Aorta (tissue), 5 donors: ENCODE measurements around the gene KLHL9. TPM values are rescaled to one million over a fixed set of nuclear protein-coding genes. Genes with fewer than 3 reads are reported as not detected.
A peak's percentile ranks its signal among the peaks of the same experiment; 100 is the strongest.
"Not testable (repeated sequence)": the region's sequence is repeated elsewhere in the genome, so short reads cannot be mapped to it uniquely, and the experiment has no call there.

ENCODE experiments used
- ATAC-seq: fragments of 200-7000 bp; cut with Tn5 transposase; one replicate; pipeline ENCODE4 v1.9.1; 2022; ENCODE audit warnings: moderate library complexity; ENCODE audit not compliant: low FRiP score
- DNase-seq, 2 donors: peaks; one replicate each; pipeline ENCODE4 v3.0.0-alpha.2; 2020
- H3K27ac ChIP-seq, 2 donors: one replicate each; pipeline ENCODE4 v1.5.1; 2013; ENCODE audit warnings: low read length in 2 of 2, mild to moderate bottlenecking in 2 of 2, moderate library complexity in 2 of 2, control low read depth in 1 of 2, inconsistent platforms in 1 of 2, low read depth in 1 of 2
- H3K27me3 ChIP-seq, 2 donors: one replicate each; pipeline ENCODE4 v1.6.1; 2013; ENCODE audit warnings: control low read depth in 1 of 2, low read length in 1 of 2, mild to moderate bottlenecking in 1 of 2, moderate library complexity in 1 of 2; ENCODE audit not compliant: insufficient read depth in 2 of 2, control insufficient read depth in 1 of 2
- H3K36me3 ChIP-seq, 2 donors: one replicate each; pipeline ENCODE4 v1.6.1; 2013; ENCODE audit warnings: control low read depth in 1 of 2, low read length in 1 of 2, mild to moderate bottlenecking in 1 of 2; ENCODE audit not compliant: insufficient read depth in 2 of 2, control insufficient read depth in 1 of 2
- H3K4me1 ChIP-seq, 2 donors: one replicate each; pipeline ENCODE4 v1.6.1; 2013; ENCODE audit warnings: low read length in 2 of 2, control low read depth in 1 of 2, mild to moderate bottlenecking in 1 of 2, moderate library complexity in 1 of 2; ENCODE audit not compliant: insufficient read depth in 2 of 2, control insufficient read depth in 1 of 2
- H3K4me3 ChIP-seq, 2 donors: one replicate each; pipeline ENCODE4 v1.5.1; 2013; ENCODE audit warnings: low read length in 2 of 2, control low read depth in 1 of 2, mild to moderate bottlenecking in 1 of 2
- H3K9me3 ChIP-seq: one replicate; pipeline ENCODE4 v1.6.1; 2013; ENCODE audit warnings: mild to moderate bottlenecking, low read length; ENCODE audit not compliant: control insufficient read depth
- WGBS, 2 donors: extraction: QIAGEN DNeasy Blood & Tissue Kit; methylation state at CpG; one replicate each; pipeline ENCODE4 v1.1.7; 2013; 5-methylcytosine and 5-hydroxymethylcytosine counted together
- intact Hi-C, 2 donors: fragments of 100-400 bp; cut with DNase I; formaldehyde crosslinking; loops; one replicate each; pipeline versions ENCODE4 v1.14.2 to v1.15.0; 2022
- long read RNA-seq, 2 donors: library from polyadenylated mRNA; unstranded; transcript quantifications; one replicate each; pipeline ENCODE4 v2.0.0, GENCODE V29; 2020 to 2021
- polyA plus RNA-seq, 2 donors: library from polyadenylated mRNA; stranded (reverse); fragments of 200-250 nt; gene quantifications; one replicate each; pipeline ENCODE4 v1.2.3, GENCODE V29; 2013
- total RNA-seq, 2 donors: library from RNA; stranded (reverse); fragmentation: NEBNext Ultra II Directional; extraction: Animal tissue kit (Norgen Biotek cat#: 25700); gene quantifications; one replicate each; pipeline ENCODE4 v1.2.1, GENCODE V29; 2021
- donor health status: healthy with polysubstance abuse.
- donor health status: Bipolar disorder and iron deficiency.
- donor health status: DM: no; HTN: no; CAD: no.
- donor health status: DM: no; HTN: no; CAD: no.
- donor health status: DM: yes; HTN: yes; CAD: no.

Gene KLHL9, protein sequence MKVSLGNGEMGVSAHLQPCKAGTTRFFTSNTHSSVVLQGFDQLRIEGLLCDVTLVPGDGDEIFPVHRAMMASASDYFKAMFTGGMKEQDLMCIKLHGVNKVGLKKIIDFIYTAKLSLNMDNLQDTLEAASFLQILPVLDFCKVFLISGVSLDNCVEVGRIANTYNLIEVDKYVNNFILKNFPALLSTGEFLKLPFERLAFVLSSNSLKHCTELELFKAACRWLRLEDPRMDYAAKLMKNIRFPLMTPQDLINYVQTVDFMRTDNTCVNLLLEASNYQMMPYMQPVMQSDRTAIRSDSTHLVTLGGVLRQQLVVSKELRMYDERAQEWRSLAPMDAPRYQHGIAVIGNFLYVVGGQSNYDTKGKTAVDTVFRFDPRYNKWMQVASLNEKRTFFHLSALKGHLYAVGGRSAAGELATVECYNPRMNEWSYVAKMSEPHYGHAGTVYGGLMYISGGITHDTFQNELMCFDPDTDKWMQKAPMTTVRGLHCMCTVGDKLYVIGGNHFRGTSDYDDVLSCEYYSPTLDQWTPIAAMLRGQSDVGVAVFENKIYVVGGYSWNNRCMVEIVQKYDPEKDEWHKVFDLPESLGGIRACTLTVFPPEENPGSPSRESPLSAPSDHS
- 10 to 100 TPM; 23.3 to 24.1 TPM for total RNA-seq
- 1 to 10 TPM; 7.3 to 9.6 TPM for polyA plus RNA-seq
- long read RNA-seq, donor 1, full-length matches to known transcripts, result 32 of 36 reads
- long read RNA-seq, donor 1, partial matches to known transcripts, result 0 of 36 reads
- long read RNA-seq, donor 1, other reads (novel, unspliced or antisense), result 4 of 36 reads
- long read RNA-seq, donor 2, full-length matches to known transcripts, result 19 of 22 reads
- long read RNA-seq, donor 2, partial matches to known transcripts, result 0 of 22 reads
- long read RNA-seq, donor 2, other reads (novel, unspliced or antisense), result 3 of 22 reads

GRCh38 chr9:21334701-21335632, at the start of gene KLHL9:
TSS of gene KLHL9 (minus strand) at chr9:21335404. CDS start at chr9:21334859, 545 bp downstream.
- Histone ChIP-seq H3K9me3 (no peaks in the 10 kb centered on the region), H3K27me3 (no peaks in the 10 kb centered on the region), H3K27ac (peak within 1 kb of the TSS; percentile 51 to 78), H3K36me3 (no peaks in the 10 kb centered on the region), H3K4me1 (peaks cover 6 to 16% of the 10 kb centered on the region in 2 donors), H3K4me3 (peak within 1 kb of the TSS; percentile 83 to 98)
- DNase-seq (peak; percentile 96 to 97), ATAC-seq (peak; percentile 99)
- WGBS, 2 donors, result 0% methylated on average over 55 of the region's 55 CpGs
- intact Hi-C loops, result loop anchor here (5.0 kb wide), 2 partner anchors 62 to 467 kb away; partner anchors contain the start of gene MTAP (in 2 of the 2)

GRCh38 chr9:21383627-21384026, 48.4 kb upstream of the KLHL9 start:
- 53 to 55% methylated on average over 4 of the region's 4 CpGs for WGBS, 2 donors
- no peak for ATAC-seq

GRCh38 chr9:21381448-21382339, 46.5 kb upstream of the KLHL9 start:
- no peaks in the 10 kb centered on the region for H3K4me1 ChIP-seq
- intact Hi-C loops, result no loop called here
- peaks cover 0 to 1% of the 10 kb centered on the region in 2 donors for H3K27me3 ChIP-seq

More at GRCh38 chr9:21383627-21384026, 48.4 kb upstream of the KLHL9 start:
- H3K4me3 ChIP-seq, result no peak overlapping the region
- H3K36me3 ChIP-seq, result no peaks in the 10 kb centered on the region
- intact Hi-C loops, result no loop called here
- no peaks in the 10 kb centered on the region for H3K9me3 ChIP-seq
- no peak for DNase-seq
- no peaks in the 10 kb centered on the region for H3K4me1 ChIP-seq
- H3K27ac ChIP-seq, result no peak overlapping the region
- peaks cover 0 to 1% of the 10 kb centered on the region in 2 donors for H3K27me3 ChIP-seq

GRCh38 chr9:21371467-21371866, 36.3 kb upstream of the KLHL9 start:
- ATAC-seq, H3K4me3 ChIP-seq, H3K27ac ChIP-seq, H3K4me1 ChIP-seq, H3K9me3 ChIP-seq, H3K36me3 ChIP-seq, DNase-seq, intact Hi-C loops, H3K27me3 ChIP-seq: not testable (repeated sequence)
- 62 to 80% methylated on average over 4 of the region's 4 CpGs for whole genome bisulfite sequencing, 2 donors

More at GRCh38 chr9:21381448-21382339, 46.5 kb upstream of the KLHL9 start:
- no peak overlapping the region for H3K27ac ChIP-seq
- no peaks in the 10 kb centered on the region for H3K36me3 ChIP-seq
- WGBS, 2 donors, result 37 to 38% methylated on average over 5 of the region's 5 CpGs
- H3K4me3 ChIP-seq, result no peak overlapping the region
- no peak for ATAC-seq
- no peaks in the 10 kb centered on the region for H3K9me3 ChIP-seq
- no peak for DNase-seq

GRCh38 chr9:21367957-21368356, 32.8 kb upstream of the KLHL9 start, which contains the start of gene IFNA13:
TSS of gene IFNA13 (minus strand) at chr9:21368057. CDS start at chr9:21368010, 47 bp downstream.
- no peaks in the 10 kb centered on the region for H3K9me3 ChIP-seq
- H3K27me3 ChIP-seq, result peaks cover 0 to 1% of the 10 kb centered on the region in 2 donors
- no peaks in the 10 kb centered on the region for H3K4me1 ChIP-seq
- intact Hi-C loops, result no loop called here
- no peak for DNase-seq
- H3K4me3 ChIP-seq, result no peak within 1 kb of the TSS
- H3K36me3 ChIP-seq, result no peaks in the 10 kb centered on the region
- whole genome bisulfite sequencing, 2 donors, result 84 to 87% methylated on average over 3 of the region's 3 CpGs
- H3K27ac ChIP-seq, result no peak within 1 kb of the TSS
- no peak for ATAC-seq

GRCh38 chr9:21367169-21367568, 32.0 kb upstream of the KLHL9 start:
- H3K9me3 ChIP-seq, H3K36me3 ChIP-seq, H3K4me1 ChIP-seq, H3K4me3 ChIP-seq, intact Hi-C loops, DNase-seq, ATAC-seq, H3K27me3 ChIP-seq, H3K27ac ChIP-seq: not testable (repeated sequence)
- WGBS, 2 donors, result 92 to 97% methylated on average over 1 of the region's 2 CpGs

DNA sequence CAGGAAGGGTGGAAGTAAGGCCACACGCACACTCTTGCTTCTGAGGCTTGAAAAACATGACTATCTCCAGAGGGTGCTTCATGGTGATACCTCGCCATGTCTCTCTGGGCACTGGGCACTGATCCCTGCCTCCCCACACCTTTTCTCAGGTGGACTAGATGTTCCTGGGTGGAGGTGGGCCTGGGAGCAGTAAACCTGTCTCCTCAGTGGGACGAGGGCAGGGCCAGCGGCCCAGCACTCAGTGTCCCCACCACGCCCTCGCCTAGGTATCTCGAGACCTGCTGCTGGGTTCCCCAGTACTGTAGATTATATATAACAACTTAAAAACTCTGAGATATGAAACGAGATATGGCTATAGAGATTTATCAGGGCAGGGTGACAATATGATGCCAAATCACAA, 27.1 kb upstream of the KLHL9 start:
- DNase-seq (no peak), ATAC-seq (no peak)
- Histone ChIP-seq H3K27me3 (peaks cover 0 to 3% of the 10 kb centered on the region in 2 donors), H3K4me1 (no peaks in the 10 kb centered on the region), H3K27ac (no peak overlapping the region), H3K9me3 (no peaks in the 10 kb centered on the region), H3K4me3 (no peak overlapping the region), H3K36me3 (no peaks in the 10 kb centered on the region)
- intact Hi-C loops, result no loop called here
- WGBS, 2 donors, result 83 to 85% methylated on average over 8 of the region's 8 CpGs
